ENCODE data around the gene SCRG1.

Gene SCRG1

DNA sequence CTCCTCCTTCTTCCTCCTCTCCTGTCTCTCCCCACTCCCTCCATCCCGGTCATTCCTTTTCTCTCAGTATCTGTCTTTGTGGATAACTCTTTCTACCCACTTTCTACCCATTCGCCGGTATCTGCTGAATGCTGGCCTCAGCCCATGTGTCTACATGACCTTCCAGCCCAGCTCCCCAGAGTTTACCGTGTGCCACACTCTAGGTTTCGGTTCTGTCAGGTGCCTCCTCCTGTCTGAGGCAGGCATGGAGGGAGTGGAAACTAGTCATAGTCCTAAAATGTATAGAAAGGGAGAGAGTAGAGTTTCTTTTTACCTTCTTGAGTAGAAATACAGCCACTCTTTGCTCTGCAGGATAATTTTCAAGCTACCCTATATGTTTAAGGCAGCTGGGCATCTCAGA lies 33.5 kb upstream of the SCRG1 start:
- Histone ChIP-seq H3K27me3 (ENCODE audit: control insufficient read depth, insufficient read depth, low read length, poor library complexity, severe bottlenecking) (no peaks in the 10 kb centered on the region), H3K9me3 (ENCODE audit: control insufficient read depth, low read length) (no peaks in the 10 kb centered on the region), H3K36me3 (ENCODE audit: control insufficient read depth, insufficient read depth, low read length) (no peaks in the 10 kb centered on the region), H3K27ac (ENCODE audit: insufficient read depth, low read depth, low read length, poor library complexity, severe bottlenecking) (no peak overlapping the region), H3K4me1 (ENCODE audit: control insufficient read depth, insufficient read depth, low read length) (no peaks in the 10 kb centered on the region), H3K4me3 (ENCODE audit: insufficient read depth, low read depth, low read length) (no peak overlapping the region)
- 91 to 93% methylated on average over 5 of the region's 5 CpGs for WGBS, 2 experiments

DNA sequence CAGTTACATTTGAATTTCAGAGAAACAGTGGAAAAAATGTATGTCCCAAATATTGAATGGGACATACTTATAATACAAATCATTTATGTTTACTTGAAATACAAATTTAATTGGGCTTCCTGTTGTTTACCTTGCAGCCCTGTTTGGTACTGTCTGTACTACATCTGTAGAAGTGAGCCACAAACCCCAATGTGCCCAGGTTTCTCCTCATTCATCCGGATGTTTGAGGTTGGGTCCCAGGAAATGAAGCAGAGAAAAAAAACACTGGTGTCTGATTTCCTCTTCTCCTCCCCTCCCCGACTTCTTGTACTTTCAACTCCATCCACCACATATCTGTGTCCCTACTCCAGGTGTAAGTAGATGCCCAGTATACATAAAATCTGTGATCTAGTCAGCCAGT lies 27.1 kb upstream of the SCRG1 start:
- H3K9me3 ChIP-seq (ENCODE audit: control insufficient read depth, low read length), result no peaks in the 10 kb centered on the region
- H3K4me3 ChIP-seq (ENCODE audit: insufficient read depth, low read depth, low read length), result no peak overlapping the region
- H3K4me1 ChIP-seq (ENCODE audit: control insufficient read depth, insufficient read depth, low read length), result no peaks in the 10 kb centered on the region
- H3K27ac ChIP-seq (ENCODE audit: insufficient read depth, low read depth, low read length, poor library complexity, severe bottlenecking), result no peak overlapping the region
- no peaks in the 10 kb centered on the region for H3K36me3 ChIP-seq (ENCODE audit: control insufficient read depth, insufficient read depth, low read length)
- no peaks in the 10 kb centered on the region for H3K27me3 ChIP-seq (ENCODE audit: control insufficient read depth, insufficient read depth, low read length, poor library complexity, severe bottlenecking)
- 85 to 94% methylated on average over 2 of the region's 2 CpGs for WGBS, 2 experiments

DNA sequence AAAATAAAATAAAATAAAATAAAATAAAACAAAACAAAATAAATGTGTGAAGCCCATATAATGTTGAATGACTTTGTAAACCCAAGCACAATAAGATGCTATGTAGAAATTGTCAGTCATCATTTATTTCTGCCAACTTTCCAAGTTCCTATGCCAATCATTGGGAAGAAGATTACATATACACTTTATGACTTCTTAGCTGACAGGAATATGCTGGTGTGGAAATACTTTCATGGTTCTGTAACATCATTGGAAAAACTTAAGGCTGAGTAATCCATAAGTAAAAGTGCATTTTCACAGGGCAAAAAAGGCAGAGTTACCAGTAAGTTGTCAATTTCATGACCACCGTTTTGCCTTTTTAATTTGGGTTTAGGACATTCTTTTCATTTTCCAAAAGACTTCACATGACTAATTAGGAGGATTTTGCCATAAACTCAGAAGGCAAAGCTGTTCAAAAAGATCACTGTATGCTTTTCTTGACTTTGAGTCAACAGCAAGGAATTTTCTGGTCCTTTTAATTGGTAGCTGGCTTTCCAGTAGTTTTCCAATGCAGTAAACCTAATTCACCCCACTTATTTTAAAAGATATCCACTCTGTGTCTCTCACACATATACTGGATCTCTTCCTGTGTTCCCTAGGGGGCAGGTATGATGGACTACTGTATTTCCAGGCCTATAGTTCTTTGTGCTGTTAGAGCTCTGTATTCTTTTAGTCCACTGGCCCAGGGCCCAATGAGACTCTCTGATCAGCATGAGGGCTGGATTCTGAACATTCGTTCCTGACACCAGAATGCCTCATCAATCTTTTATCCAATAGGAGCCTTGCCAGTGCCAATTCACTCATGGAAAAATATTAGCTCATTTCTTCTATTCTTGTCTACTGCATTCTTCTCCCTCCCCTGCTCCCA lies 26.2 kb upstream of the SCRG1 start:
- no peak overlapping the region for H3K4me3 ChIP-seq (ENCODE audit: insufficient read depth, low read depth, low read length)
- 89 to 93% methylated on average over 2 of the region's 2 CpGs for WGBS, 2 experiments
- no peaks in the 10 kb centered on the region for H3K9me3 ChIP-seq (ENCODE audit: control insufficient read depth, low read length)
- no peaks in the 10 kb centered on the region for H3K27me3 ChIP-seq (ENCODE audit: control insufficient read depth, insufficient read depth, low read length, poor library complexity, severe bottlenecking)
- no peaks in the 10 kb centered on the region for H3K36me3 ChIP-seq (ENCODE audit: control insufficient read depth, insufficient read depth, low read length)
- no peaks in the 10 kb centered on the region for H3K4me1 ChIP-seq (ENCODE audit: control insufficient read depth, insufficient read depth, low read length)
- no peak overlapping the region for H3K27ac ChIP-seq (ENCODE audit: insufficient read depth, low read depth, low read length, poor library complexity, severe bottlenecking)

DNA sequence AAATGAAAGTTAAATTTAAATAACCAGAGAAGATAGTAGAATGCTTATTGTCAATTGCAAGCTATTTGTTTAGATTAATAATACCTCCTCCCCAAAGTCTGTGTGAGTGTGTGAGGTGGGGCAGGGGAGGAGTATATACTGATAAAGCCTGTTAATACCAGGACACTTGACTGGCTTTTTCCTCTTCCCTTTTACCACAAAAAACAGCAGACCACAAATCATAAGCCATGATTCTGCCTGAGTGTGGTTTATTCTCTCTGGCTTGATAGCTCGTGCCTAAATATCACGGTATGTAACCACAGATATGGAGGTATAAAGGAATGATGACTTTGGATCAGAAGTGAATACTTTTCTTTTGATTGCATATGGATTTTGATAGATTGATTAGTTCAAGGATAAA lies 21.9 kb upstream of the SCRG1 start:
- Histone ChIP-seq H3K27me3 (ENCODE audit: control insufficient read depth, insufficient read depth, low read length, poor library complexity, severe bottlenecking) (no peaks in the 10 kb centered on the region), H3K9me3 (ENCODE audit: control insufficient read depth, low read length) (no peaks in the 10 kb centered on the region), H3K27ac (ENCODE audit: insufficient read depth, low read depth, low read length, poor library complexity, severe bottlenecking) (no peak overlapping the region), H3K4me1 (ENCODE audit: control insufficient read depth, insufficient read depth, low read length) (no peaks in the 10 kb centered on the region), H3K4me3 (ENCODE audit: insufficient read depth, low read depth, low read length) (no peak overlapping the region), H3K36me3 (ENCODE audit: control insufficient read depth, insufficient read depth, low read length) (no peaks in the 10 kb centered on the region)
- 95% methylated on average over 2 of the region's 2 CpGs for WGBS, 2 experiments

DNA sequence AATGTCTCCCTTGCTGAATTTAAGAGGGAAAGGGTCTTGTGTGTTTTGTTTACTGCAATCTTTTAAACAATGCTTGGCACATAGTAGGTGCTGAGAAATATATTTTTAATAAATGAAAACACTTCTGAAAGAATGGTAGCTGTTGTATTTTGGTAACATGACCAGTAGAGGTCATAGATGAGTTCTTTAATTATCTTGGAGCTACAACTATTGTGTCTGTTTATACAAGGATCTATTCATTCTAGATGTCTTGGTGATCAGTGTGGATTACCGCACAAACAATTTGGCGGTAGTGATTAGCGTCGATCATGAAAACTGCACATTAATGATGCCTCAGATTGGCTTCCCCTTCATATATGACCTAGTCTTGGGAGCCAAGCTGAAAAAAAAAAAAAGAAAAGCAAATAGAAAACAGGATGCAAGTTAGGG lies 21.4 kb upstream of the SCRG1 start:
- no peak overlapping the region for H3K4me3 ChIP-seq (ENCODE audit: insufficient read depth, low read depth, low read length)
- H3K4me1 ChIP-seq (ENCODE audit: control insufficient read depth, insufficient read depth, low read length), result no peaks in the 10 kb centered on the region
- H3K27ac ChIP-seq (ENCODE audit: insufficient read depth, low read depth, low read length, poor library complexity, severe bottlenecking), result no peak overlapping the region
- H3K9me3 ChIP-seq (ENCODE audit: control insufficient read depth, low read length), result no peaks in the 10 kb centered on the region
- 78 to 88% methylated on average over 4 of the region's 4 CpGs for WGBS, 2 experiments
- no peaks in the 10 kb centered on the region for H3K27me3 ChIP-seq (ENCODE audit: control insufficient read depth, insufficient read depth, low read length, poor library complexity, severe bottlenecking)
- H3K36me3 ChIP-seq (ENCODE audit: control insufficient read depth, insufficient read depth, low read length), result no peaks in the 10 kb centered on the region

DNA sequence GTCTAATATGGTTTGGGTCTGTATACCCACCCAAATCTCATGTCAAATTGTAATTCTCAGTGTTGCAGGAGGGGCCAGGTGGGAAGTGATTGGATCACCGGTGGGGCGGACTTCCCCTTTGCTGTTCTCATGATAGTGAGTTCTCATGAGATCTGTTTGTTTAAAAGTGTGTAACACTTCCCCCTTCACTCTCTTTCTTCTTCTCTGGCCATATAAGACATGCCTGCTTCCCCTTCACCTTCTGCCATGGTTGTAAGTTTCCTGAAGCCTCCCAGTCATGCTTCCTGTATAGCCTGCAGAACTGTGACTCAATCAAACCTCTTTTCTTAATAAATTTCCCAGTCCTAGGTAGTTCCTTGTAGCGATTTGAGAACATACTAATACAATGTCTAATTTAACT lies 19.7 kb upstream of the SCRG1 start:
- Histone ChIP-seq H3K27ac (ENCODE audit: insufficient read depth, low read depth, low read length, poor library complexity, severe bottlenecking) (no peak overlapping the region), H3K36me3 (ENCODE audit: control insufficient read depth, insufficient read depth, low read length) (no peaks in the 10 kb centered on the region), H3K4me3 (ENCODE audit: insufficient read depth, low read depth, low read length) (no peak overlapping the region), H3K9me3 (ENCODE audit: control insufficient read depth, low read length) (no peaks in the 10 kb centered on the region), H3K4me1 (ENCODE audit: control insufficient read depth, insufficient read depth, low read length) (no peaks in the 10 kb centered on the region), H3K27me3 (ENCODE audit: control insufficient read depth, insufficient read depth, low read length, poor library complexity, severe bottlenecking) (no peaks in the 10 kb centered on the region)
- 83% methylated on average over 3 of the region's 3 CpGs; no CpG with 5 or more reads in 1 of the 2 experiments for WGBS, 2 experiments

DNA sequence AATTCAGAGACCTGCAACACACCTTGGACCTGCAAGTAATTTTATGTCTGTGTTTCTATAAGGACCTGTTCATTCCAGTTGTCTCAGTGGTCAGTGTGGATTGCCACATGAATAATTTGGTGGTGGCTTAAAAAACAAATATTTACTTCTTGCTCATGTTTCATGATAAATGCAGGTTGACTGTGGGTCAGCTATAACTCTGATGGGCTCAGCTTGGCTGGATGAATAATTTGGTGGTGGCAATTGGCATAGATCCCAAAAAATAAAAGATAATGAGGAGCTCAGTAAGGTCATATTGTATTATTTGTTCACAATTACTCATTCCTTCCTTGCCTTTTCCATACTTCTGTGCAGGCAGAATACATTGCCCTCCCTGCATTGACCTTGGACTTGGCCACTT lies 18.9 kb upstream of the SCRG1 start:
- Histone ChIP-seq H3K9me3 (ENCODE audit: control insufficient read depth, low read length) (no peaks in the 10 kb centered on the region), H3K4me1 (ENCODE audit: control insufficient read depth, insufficient read depth, low read length) (no peaks in the 10 kb centered on the region), H3K27ac (ENCODE audit: insufficient read depth, low read depth, low read length, poor library complexity, severe bottlenecking) (no peak overlapping the region), H3K36me3 (ENCODE audit: control insufficient read depth, insufficient read depth, low read length) (no peaks in the 10 kb centered on the region), H3K4me3 (ENCODE audit: insufficient read depth, low read depth, low read length) (no peak overlapping the region), H3K27me3 (ENCODE audit: control insufficient read depth, insufficient read depth, low read length, poor library complexity, severe bottlenecking) (no peaks in the 10 kb centered on the region)

DNA sequence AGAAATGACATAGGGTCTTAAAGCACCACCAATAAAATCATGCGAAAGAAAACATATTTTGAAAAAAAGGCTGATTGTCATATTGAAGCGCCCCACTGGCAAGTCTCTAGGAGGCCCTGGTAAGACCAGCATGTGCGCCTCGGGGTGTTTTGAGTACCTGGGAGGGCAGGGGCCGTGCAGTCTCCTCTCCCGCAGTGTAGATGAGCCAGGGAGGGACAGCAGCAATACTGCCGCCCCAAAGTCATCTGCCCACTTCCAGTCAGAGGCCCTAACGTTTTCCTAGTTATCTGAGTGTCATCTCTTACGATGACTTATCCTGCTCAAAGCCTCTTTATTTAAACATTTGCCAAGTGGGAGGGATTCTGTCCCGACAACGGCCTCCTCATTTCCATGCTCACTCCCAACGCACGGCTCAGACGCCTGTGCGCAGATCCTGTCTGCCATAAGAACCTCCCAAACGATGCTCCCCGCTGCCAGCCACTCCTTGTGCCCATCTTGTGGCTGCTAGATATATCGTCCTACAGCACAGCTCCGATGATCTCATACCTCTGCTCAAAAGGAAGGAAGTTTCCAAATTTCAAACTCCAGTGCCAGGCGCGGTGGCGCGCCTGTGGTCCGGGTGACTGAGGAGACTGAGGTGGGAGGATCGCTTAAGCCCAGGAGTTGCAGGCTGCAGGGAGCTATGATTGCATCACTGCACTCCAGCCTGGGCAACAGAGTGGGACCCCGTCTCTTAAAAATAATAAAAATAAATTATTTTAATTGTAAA lies 17.2 kb upstream of the SCRG1 start:
- WGBS, 2 experiments, result 93% methylated on average over 25 to 26 of the region's 26 CpGs
- no peaks in the 10 kb centered on the region for H3K9me3 ChIP-seq (ENCODE audit: control insufficient read depth, low read length)

DNA sequence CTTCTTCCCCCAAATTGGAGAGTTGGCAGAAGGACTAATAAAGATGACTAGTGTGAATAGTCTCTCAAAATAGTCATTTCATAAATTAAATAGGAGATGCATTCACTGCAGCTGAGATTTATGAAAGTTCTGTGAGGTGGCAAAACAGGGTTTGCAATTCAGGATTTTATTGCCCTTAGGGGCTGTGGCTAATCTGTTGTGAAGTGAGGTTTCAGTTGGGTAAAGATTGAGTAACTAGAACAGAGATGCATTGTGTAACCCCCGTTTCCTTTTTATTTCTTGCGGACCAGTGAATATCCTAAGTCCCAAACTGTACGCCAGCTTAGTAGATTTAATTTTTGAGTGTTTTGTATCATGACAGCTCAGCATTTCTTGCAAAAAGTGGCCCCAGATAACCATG lies 16.2 kb upstream of the SCRG1 start:
- H3K36me3 ChIP-seq (ENCODE audit: control insufficient read depth, insufficient read depth, low read length), result no peaks in the 10 kb centered on the region
- no peaks in the 10 kb centered on the region for H3K4me1 ChIP-seq (ENCODE audit: control insufficient read depth, insufficient read depth, low read length)
- H3K9me3 ChIP-seq (ENCODE audit: control insufficient read depth, low read length), result no peaks in the 10 kb centered on the region
- H3K4me3 ChIP-seq (ENCODE audit: insufficient read depth, low read depth, low read length), result no peak overlapping the region
- no peak overlapping the region for H3K27ac ChIP-seq (ENCODE audit: insufficient read depth, low read depth, low read length, poor library complexity, severe bottlenecking)
- 96 to 99% methylated on average over 3 of the region's 3 CpGs for WGBS, 2 experiments
- H3K27me3 ChIP-seq (ENCODE audit: control insufficient read depth, insufficient read depth, low read length, poor library complexity, severe bottlenecking), result no peaks in the 10 kb centered on the region

More for the DNA sequence above, 17.2 kb upstream of the SCRG1 start:
- Histone ChIP-seq H3K27ac (ENCODE audit: insufficient read depth, low read depth, low read length, poor library complexity, severe bottlenecking) (no peak overlapping the region), H3K27me3 (ENCODE audit: control insufficient read depth, insufficient read depth, low read length, poor library complexity, severe bottlenecking) (no peaks in the 10 kb centered on the region), H3K4me1 (ENCODE audit: control insufficient read depth, insufficient read depth, low read length) (no peaks in the 10 kb centered on the region), H3K4me3 (ENCODE audit: insufficient read depth, low read depth, low read length) (no peak overlapping the region), H3K36me3 (ENCODE audit: control insufficient read depth, insufficient read depth, low read length) (no peaks in the 10 kb centered on the region)

DNA sequence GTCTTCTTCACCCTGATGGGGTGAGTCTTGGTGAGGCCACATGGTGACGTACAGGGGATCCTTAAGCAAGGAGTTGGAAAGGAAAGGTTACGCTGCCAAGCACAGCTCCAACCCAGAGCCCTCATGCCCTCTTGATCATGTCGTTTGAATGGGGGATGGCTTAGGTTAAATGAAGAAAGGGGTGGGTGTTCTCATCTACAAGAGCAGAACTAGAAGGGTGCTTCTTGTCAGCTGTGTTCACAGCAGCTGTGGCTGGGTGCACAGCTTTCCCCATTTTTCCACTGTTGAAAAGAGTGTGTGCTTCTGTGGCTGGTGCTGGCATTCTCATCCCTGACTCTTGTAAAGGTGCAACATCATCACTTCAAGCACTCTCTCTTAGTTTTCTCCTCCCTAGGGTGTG lies 15.5 kb upstream of the SCRG1 start:
- Histone ChIP-seq H3K36me3 (ENCODE audit: control insufficient read depth, insufficient read depth, low read length) (no peaks in the 10 kb centered on the region), H3K27ac (ENCODE audit: insufficient read depth, low read depth, low read length, poor library complexity, severe bottlenecking) (no peak overlapping the region), H3K4me1 (ENCODE audit: control insufficient read depth, insufficient read depth, low read length) (no peaks in the 10 kb centered on the region), H3K4me3 (ENCODE audit: insufficient read depth, low read depth, low read length) (no peak overlapping the region), H3K9me3 (ENCODE audit: control insufficient read depth, low read length) (no peaks in the 10 kb centered on the region), H3K27me3 (ENCODE audit: control insufficient read depth, insufficient read depth, low read length, poor library complexity, severe bottlenecking) (no peaks in the 10 kb centered on the region)
- 89 to 95% methylated on average over 3 of the region's 3 CpGs for WGBS, 2 experiments
